Measurements from ENCODE around the gene SKOR2.

Gene SKOR2, protein sequence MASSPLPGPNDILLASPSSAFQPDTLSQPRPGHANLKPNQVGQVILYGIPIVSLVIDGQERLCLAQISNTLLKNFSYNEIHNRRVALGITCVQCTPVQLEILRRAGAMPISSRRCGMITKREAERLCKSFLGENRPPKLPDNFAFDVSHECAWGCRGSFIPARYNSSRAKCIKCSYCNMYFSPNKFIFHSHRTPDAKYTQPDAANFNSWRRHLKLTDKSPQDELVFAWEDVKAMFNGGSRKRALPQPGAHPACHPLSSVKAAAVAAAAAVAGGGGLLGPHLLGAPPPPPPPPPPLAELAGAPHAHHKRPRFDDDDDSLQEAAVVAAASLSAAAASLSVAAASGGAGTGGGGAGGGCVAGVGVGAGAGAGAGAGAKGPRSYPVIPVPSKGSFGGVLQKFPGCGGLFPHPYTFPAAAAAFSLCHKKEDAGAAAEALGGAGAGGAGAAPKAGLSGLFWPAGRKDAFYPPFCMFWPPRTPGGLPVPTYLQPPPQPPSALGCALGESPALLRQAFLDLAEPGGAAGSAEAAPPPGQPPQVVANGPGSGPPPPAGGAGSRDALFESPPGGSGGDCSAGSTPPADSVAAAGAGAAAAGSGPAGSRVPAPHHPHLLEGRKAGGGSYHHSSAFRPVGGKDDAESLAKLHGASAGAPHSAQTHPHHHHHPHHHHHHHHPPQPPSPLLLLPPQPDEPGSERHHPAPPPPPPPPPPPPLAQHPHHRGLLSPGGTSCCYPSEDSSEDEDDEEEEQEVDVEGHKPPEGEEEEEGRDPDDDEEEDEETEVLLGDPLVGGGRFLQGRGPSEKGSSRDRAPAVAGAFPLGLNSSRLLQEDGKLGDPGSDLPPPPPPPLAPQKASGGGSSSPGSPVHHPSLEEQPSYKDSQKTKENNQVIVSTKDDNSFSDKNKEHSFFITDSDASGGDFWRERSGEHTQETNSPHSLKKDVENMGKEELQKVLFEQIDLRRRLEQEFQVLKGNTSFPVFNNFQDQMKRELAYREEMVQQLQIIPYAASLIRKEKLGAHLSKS

GRCh38 chr18:47251289-47252120 lies at the start of gene SKOR2:
TSS of gene SKOR2 (minus strand) at chr18:47251660. CDS start at chr18:47249183, 2,477 bp downstream.
- DNase-seq (ENCODE audit: low spot score): no peak

- no peak for DNase-seq (ENCODE audit: low spot score)
Observed at GRCh38 chr18:47296462-47296861, 45.0 kb upstream of the SKOR2 start.

GRCh38 chr18:47294801-47295200 lies 43.3 kb upstream of the SKOR2 start:
- no peak for DNase-seq (ENCODE audit: low spot score)

DNA sequence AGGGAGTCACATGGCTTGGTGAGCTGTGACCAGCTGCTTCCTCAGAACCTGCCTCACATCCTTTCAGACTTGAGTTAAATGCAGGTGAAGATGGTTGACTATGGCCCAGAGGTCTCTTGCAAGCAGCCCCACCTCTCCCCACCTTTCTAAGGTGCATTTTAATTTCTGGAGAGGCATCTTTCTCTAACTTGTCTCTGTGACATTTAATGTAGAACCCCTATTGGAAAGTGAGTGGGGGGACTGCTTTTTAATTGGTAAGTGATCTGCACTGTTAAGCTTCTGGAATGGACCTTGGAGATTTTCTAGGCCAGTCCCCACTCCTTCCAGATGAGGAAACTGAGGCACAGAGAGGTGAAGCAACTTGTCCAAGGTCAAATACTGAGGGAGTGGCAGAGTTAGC lies 37.3 kb upstream of the SKOR2 start:
- DNase-seq (ENCODE audit: low spot score): no peak

DNA sequence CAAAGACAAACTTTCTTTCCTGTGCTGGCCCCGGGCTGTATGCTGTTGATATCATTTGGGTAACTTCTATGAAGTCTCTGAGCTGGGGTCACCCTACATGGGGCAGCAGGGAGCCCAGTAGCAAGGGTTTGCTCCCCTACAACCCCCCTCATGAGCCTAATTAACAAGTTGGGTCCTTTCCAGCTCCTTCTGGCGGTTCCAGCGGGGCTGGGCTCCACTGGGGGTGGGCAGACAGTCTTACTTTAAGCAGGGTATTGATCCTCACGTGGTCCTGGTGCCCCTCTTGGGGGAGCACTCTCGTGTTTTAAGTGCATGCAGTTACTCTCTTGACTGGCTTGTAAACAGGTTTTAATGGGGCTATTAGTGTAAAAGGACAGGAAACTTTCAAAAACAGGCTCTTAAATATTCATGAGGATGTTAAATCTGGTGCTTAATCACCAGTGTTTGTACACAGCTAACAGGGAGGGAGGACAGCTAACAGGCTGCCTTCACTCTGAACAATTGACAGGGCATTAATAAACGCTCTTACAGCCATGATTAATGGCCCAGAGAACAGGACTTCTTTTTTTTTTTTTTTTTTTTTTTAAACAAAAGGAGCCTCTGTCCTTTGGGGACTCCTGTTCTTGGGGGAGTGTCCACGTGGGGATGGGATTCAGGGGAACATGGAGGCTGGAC lies 36.6 kb upstream of the SKOR2 start:
- DNase-seq (ENCODE audit: low spot score): no peak

DNA sequence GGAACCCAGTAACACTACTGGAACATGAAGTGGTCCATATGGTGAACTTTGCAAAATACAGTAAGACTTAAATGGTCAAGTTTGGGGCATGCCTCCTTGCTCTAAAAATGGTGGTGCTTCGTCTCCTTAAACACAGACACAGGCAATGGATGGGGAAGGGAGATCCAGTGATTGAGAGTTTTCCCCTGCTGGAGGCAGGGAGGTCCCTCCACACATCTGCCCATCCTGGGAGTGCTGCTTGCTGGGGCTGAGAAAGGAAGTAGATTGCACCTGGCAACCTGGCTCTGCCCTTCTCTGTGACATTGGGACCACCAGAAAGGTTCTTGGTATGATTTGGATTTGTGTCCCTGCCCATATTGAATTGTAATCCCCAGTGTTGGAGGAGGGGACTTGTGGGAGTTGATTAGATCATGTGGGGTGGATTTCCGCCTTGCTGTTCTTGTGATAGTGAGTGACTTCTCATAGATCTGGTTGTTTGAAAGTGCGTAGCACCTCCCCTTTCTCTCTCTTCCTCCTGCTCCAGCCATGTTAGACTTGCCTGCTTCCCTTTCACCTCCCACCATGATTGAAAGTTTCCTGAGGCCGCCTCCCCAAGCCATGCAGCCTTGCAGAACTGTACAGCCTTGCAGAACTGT lies 35.4 kb upstream of the SKOR2 start:
- DNase-seq (ENCODE audit: low spot score): no peak

DNA sequence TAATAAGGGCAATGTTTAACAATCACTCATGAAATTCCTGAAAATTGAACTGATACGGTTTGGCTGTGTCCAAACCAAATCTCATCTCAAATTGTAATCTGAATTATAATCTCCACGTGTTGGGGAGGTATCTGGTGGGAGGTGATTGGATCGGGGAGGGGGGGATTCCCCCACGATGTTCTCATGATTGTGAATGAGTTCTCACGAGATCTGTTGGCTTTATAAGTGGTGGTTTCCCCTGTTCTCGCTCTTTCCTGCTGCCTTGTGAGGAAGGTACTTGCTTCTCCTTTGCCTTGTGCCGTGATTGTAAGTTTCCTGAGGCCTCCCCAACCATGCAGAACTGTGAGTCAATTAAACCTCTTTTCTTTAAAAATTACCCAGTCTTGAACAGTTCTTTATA lies 34.0 kb upstream of the SKOR2 start:
- no peak for DNase-seq (ENCODE audit: low spot score)

DNA sequence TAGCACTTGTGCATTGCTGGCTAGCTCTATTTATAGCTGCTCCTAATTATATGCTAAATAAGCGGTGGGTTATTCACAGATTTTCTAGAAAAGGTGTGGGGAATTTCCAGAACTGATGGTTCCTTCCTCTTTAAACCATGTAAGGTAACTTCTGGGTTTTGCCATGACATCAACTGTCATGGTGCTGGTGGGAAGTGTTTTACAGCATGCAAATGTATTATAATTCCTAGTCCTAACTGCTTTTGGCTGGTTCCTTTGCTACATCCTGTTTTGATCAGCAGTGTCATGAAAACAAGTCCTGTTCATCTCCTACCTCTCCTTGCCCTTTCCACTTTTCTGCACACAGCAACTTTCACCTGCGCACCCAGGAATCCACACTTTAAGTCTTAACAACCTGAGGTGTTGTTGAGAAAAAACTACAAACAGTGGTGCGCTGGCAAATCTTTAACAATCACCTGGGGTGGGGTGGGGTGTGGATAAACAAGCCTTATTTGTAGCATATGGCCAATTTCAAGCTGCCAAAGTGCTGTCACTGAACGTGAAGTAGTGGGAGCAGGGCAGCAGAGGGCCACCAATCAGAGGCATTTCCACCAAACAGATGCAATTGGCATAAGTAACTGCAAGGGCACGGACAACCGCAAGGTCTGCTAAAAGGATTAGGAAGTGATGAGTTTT lies 33.4 kb upstream of the SKOR2 start:
- DNase-seq (ENCODE audit: low spot score): no peak

DNA sequence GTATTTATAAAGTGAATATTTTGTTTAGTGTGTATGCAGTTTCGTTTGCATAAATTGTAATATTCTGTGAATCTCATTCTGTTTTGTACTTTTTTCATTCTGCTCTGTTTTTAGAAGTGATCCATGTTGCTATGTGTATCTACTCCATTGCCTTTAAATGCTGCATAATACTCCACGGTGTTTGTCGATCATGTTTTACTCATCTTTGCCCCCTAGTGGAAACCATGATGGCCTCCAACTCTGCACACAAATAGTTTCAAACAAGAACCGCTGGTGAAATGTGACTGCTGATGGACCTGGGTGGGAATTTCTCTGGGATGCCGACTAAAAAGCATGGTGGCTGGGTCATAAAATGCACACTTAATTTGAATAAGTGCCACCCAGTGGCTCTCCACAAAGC lies 32.0 kb upstream of the SKOR2 start:
- no peak for DNase-seq (ENCODE audit: low spot score)

DNA sequence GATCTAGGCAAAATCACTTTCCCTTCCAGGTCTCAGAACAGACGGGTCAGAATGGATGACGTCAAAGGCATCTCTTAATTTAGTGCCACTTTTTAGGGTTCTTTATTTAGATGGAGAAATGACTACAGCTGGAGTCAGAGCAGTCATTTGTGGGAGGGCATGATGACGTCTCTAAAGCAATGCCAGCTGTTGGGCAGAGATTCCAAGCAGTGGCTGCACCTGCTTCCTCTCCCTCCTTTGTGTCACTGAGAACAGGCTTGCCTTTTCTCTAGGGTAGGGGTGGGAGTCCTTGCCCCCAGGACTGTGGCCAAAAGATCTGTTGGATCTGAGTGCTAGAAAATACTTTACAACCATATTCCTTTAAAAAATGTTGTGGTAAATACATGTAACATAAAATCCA lies 28.7 kb upstream of the SKOR2 start:
- no peak for DNase-seq (ENCODE audit: low spot score)

DNA sequence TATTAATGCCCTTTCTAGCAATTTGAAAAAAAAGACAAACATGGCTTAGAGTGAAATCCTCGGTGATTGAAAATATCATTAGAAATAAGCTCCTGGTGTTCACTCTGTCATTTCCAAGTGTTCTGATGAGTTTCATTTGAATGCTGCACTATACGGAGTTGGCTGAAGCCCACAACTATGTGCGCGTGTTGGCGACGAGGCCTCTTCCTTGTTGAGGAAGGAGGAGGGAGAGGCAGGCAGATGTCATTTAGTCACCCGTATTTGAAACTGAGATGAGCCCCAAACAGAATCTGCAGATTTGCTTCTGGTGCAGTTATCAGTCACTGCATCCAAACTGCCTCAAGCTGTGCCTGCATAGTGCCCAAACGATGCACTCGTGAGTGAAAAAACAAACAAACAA lies 23.5 kb upstream of the SKOR2 start:
- DNase-seq (ENCODE audit: low spot score): no peak

- DNase-seq (ENCODE audit: low spot score): no peak
Observed at GRCh38 chr18:47265197-47265596, 13.7 kb upstream of the SKOR2 start.

- DNase-seq (ENCODE audit: low spot score): no peak
Observed at GRCh38 chr18:47264308-47264700, 12.8 kb upstream of the SKOR2 start.

DNA sequence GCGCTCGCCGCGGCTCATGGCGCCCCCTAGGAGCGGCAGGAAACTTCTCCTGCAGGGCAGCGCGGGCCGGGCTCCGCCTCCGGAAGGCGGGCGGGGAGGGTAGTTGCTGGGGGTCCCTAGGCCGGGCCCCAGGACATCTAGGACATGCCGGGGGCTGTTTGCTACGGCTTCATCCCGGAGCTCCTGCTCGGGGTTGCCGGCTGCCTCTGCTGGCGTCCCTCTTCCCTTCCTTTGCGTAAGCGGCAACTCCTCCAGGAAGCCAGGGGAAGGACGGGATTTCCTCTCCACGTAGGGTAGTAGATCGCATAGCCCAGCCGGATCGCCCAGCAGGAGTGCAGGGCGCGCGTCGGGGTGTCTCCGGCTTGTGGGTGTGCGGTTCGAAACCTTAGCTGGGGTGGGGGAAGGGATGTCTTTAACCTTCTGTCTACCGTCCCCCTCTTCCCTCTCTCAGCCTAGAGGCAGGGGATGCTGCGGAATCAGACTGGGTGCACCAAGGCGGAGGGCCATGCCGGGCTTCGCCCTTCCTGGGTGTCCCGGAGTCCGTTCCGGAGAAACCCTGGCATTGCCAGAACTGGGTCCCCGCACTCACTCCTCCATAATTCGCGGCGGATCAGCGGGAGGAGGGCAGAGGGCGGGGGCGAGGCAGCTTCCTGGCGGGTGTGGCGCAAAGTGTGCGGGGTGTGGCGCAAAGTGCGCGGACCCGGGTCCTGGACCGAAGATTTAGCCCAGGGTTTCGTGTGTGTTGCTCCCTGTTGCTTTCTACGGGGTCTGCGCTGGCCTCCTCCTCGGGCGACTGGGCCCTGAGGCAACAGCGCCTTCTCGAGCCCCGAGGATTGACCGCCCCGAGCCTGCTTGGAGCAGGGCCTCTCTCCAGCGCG lies 12.2 kb upstream of the SKOR2 start:
- no peak for DNase-seq (ENCODE audit: low spot score)

DNA sequence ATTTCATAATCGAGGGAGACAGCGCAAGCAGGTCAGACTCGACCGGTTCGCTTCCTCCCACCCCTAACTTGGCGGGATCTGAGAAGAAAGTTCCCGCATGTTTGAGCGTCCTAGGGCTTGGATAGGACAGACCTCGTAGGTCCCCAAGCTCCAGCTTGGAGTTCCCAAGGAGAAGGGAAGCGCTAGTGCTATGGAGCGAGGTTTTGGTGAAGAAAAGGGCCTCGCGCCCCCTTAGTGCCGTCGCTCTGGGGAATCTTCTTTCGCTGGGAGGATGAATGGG lies 11.6 kb upstream of the SKOR2 start:
- DNase-seq (ENCODE audit: low spot score): no peak

- DNase-seq (ENCODE audit: low spot score): no peak
Observed at GRCh38 chr18:47262301-47263149, 11.1 kb upstream of the SKOR2 start.

GRCh38 chr18:47261902-47262300 lies 10.4 kb upstream of the SKOR2 start:
- DNase-seq (ENCODE audit: low spot score): no peak

- no peak for DNase-seq (ENCODE audit: low spot score)
Observed at GRCh38 chr18:47260924-47261701, 9.7 kb upstream of the SKOR2 start.
